Measurements from ENCODE around the gene SAMD3.
A peak's percentile ranks its signal among the peaks of the same experiment; 100 is the strongest.
"Not testable (repeated sequence)": the region's sequence is repeated elsewhere in the genome, so short reads cannot be mapped to it uniquely, and the experiment has no call there.

SAMD3 gene

DNA sequence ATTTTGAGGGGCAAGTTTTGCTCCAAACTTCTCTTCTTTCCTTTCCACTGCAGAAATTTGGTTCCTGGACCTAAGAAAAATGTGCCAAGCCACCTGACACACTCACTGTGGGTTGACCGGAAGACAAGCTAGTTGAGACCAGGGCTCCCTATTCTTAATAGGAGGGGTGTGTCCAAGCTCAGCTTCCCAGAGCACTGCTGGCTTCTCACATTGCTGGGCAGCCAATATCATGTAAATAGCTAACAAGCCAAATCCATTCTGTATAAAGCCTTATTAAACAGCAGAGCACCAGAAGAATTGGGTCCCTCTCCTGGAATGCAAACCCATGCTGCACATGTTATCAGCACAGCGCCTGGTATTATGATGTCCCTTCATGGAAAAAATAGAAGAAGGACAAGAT lies 17.0 kb upstream of the SAMD3 start:
- H3K4me1 Mint-ChIP-seq = no peaks in the 10 kb centered on the region
- DNase-seq = no peak
- no peak overlapping the region for H3K27ac Mint-ChIP-seq
- CTCF ChIA-PET = interaction anchor here (0.7 to 1.0 kb wide), 2 partner anchors 10 to 11 kb away, joined by 3 read pairs; no protein-coding TSS in a partner anchor
- H3K4me3 Mint-ChIP-seq = no peak overlapping the region
- peaks cover 17% of the 10 kb centered on the region for H3K27me3 Mint-ChIP-seq
- H3K9me3 Mint-ChIP-seq = no peaks in the 10 kb centered on the region
- no peaks in the 10 kb centered on the region for H3K36me3 Mint-ChIP-seq

DNA sequence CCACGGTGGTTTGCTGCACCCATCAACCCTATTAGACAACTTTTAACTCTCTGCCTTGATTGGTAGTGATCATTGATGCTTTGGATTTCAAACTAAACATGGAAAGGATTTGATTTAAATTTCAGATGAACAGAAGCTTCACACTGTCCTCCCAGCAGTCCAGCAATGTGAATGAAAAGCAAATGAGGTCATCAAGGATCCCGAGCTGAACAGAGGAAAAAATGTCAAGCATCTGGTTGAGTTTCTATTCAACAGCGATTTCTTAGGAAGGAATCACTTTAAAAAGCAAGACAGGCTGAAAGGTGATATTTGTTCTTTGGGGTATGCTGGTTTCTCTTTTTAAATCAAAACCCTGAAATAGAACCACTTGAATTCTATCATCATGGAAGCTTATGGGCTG lies 10.6 kb upstream of the SAMD3 start:
- peaks cover 9% of the 10 kb centered on the region for H3K9me3 Mint-ChIP-seq
- peaks cover 11% of the 10 kb centered on the region for H3K4me1 Mint-ChIP-seq
- CTCF ChIA-PET = interaction anchor here (1.4 kb wide), 1 partner anchor 9 kb away, joined by 3 read pairs; no protein-coding TSS in a partner anchor
- H3K27ac Mint-ChIP-seq = no peak overlapping the region
- peaks cover under 1% of the 10 kb centered on the region for H3K27me3 Mint-ChIP-seq
- no peak for DNase-seq
- no peak overlapping the region for H3K4me3 Mint-ChIP-seq
- H3K36me3 Mint-ChIP-seq = peaks cover 7% of the 10 kb centered on the region

DNA sequence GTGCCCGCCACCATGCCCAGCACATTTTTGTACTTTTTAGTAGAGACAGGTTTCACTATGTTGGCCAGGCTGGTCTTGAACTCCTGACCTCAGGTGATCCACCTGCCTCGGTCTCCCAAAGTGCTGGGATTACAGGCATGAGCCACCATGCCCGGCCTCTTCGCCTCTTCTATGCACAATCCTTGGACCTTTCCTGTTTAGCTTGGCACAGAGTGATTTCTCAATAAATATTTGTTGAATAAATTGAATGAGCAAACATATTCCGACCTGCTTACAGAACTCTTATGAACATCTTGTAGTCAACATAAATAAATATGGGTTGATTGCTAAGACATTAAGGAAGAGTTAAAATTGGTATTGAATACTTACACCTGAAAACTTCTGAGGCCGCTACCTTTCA lies 7.8 kb upstream of the SAMD3 start:
- H3K27ac Mint-ChIP-seq, H3K27me3 Mint-ChIP-seq: not testable (repeated sequence)

DNA sequence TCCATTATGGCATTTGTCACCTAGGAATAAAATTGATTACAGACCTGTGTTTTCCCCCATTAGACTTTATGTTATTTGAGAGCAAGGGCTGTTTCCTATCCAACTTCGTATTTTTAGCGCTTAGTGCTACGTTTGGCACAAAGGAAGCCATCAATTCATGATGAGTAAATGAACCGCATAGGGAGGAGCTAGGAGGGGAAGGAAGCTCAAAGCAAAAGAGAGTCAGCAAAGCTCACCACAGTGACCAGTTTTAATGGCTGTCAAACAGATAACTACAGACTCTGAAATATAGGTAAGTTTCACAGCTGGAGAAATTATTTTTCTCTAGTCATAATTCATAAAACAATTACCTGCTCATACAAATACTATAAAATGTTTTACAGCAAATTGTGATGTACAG lies 6.9 kb upstream of the SAMD3 start:
- no peak overlapping the region for H3K4me3 Mint-ChIP-seq
- peaks cover 24% of the 10 kb centered on the region for H3K36me3 Mint-ChIP-seq
- peaks cover 14% of the 10 kb centered on the region for H3K4me1 Mint-ChIP-seq
- CTCF ChIA-PET = no interaction called here
- no peak overlapping the region for H3K27ac Mint-ChIP-seq
- DNase-seq = no peak
- H3K27me3 Mint-ChIP-seq = no peaks in the 10 kb centered on the region
- peaks cover 24% of the 10 kb centered on the region for H3K9me3 Mint-ChIP-seq

More for the DNA sequence above, 7.8 kb upstream of the SAMD3 start:
- H3K4me3 Mint-ChIP-seq, DNase-seq: not testable (repeated sequence)
- H3K9me3 Mint-ChIP-seq = peaks cover 18% of the 10 kb centered on the region
- H3K36me3 Mint-ChIP-seq = peaks cover 18% of the 10 kb centered on the region
- CTCF ChIA-PET = interaction anchor here (0.6 kb wide), 1 partner anchor 634 kb away, joined by 3 read pairs; no protein-coding TSS in a partner anchor
- H3K4me1 Mint-ChIP-seq = peaks cover 11% of the 10 kb centered on the region

DNA sequence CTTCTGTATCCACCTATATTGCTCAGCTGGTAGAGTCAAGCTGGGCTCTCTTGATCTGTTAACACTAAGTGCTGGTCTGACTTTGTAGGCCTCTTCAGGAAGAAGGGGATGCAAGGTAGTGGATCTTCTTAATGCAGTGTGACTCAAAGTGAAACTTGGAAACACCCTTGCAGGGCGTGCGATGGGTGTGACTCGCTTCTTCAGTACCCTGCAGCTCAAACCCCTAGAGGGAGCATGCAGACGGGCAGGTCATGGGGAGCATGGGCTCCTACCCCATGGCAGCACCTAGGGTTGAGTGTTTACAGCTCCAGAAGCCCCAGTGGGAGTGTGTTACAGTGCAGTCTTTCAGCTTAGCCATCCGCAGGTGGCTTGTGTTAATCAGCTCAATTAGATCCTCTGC lies 757 bp upstream of the SAMD3 start:
- H3K9me3 Mint-ChIP-seq = peaks cover 29% of the 10 kb centered on the region
- H3K27ac Mint-ChIP-seq = peak overlapping the region; percentile 96
- H3K4me1 Mint-ChIP-seq = peaks cover 52% of the 10 kb centered on the region
- peak; percentile 86 for DNase-seq
- peaks cover 45% of the 10 kb centered on the region for H3K36me3 Mint-ChIP-seq
- CTCF ChIA-PET = interaction anchor here (0.6 to 1.7 kb wide), 8 partner anchors 12 to 176 kb away, joined by 3 to 10 read pairs (median 3); no protein-coding TSS in a partner anchor
- H3K4me3 Mint-ChIP-seq = peak overlapping the region; percentile 60
- no peaks in the 10 kb centered on the region for H3K27me3 Mint-ChIP-seq

DNA sequence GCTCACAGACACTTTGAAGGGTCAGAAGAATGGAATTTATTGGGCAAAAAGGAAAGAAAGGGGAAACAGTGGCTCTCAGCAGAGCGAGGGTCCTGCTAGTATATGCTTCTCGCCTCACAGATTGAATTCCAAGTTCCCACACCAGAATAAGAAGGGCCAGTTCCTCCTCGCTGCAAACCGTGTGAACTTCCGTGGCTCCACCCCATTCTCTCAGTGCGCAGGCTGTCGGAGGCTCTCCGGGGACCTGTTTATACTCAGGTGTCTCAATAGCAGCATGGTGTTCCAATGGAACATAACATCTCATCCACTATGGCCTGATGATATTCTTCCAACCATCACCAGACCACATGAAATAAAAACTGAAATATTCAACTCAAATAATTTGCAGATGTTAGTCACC lies 4.6 kb downstream of the SAMD3 start:
- Mint-ChIP-seq H3K9me3 (peaks cover 24% of the 10 kb centered on the region), H3K4me1 (peaks cover 80% of the 10 kb centered on the region), H3K4me3 (no peak overlapping the region), H3K27ac (no peak overlapping the region), H3K27me3 (no peaks in the 10 kb centered on the region), H3K36me3 (peaks cover 58% of the 10 kb centered on the region)
- DNase-seq = no peak
- CTCF ChIA-PET = no interaction called here

DNA sequence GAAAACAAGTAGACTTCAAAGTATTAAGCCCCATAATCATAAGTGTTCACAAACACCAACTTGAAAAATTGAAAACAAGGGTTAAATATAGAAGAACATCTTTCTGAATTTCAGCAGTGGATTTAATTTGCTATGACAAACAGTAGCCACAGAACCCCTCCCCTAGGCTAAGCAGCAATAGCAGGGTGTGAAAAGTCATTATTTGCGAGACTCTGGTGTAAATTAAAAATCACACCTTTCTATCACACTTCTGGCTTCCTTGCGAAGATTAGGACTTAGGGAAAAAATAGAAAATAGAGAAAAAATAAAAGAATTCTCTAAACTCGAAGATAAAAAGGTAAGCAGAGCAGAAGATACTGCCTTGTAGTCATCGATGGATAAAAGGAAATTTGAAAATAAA lies 6.1 kb downstream of the SAMD3 start:
- H3K4me3 Mint-ChIP-seq = no peak overlapping the region

DNA sequence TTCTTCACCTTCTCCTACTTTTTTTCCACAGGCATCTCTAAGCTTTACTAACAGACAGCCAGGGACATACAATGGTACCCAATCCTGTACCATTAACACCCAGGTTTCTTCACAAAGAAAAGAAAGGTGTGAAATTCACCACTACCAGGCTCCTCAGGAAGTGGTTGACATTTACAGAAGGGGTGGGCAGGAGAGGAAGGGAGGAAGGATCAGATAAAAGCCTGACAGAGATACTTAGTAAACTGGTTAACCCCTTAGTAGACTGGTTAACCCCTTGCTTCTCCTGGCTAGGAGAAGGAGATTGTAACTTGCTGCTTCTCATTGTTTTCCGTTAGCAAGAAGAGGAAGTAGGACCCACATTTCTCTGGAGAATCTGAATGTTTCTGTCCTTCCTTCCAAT lies 7.2 kb downstream of the SAMD3 start:
- CTCF ChIA-PET = no interaction called here
- peak; percentile 60 for DNase-seq
- Mint-ChIP-seq H3K27ac (peak overlapping the region; percentile 77), H3K27me3 (no peaks in the 10 kb centered on the region), H3K36me3 (peaks cover 71% of the 10 kb centered on the region), H3K4me1 (peaks cover 76% of the 10 kb centered on the region), H3K4me3 (peak overlapping the region; percentile 65), H3K9me3 (peaks cover 24% of the 10 kb centered on the region)

More for the DNA sequence above, 6.1 kb downstream of the SAMD3 start:
- H3K4me1 Mint-ChIP-seq = peaks cover 81% of the 10 kb centered on the region
- no peak overlapping the region for H3K27ac Mint-ChIP-seq
- H3K9me3 Mint-ChIP-seq = peaks cover 24% of the 10 kb centered on the region
- H3K36me3 Mint-ChIP-seq = peaks cover 66% of the 10 kb centered on the region
- CTCF ChIA-PET = no interaction called here
- no peak for DNase-seq
- no peaks in the 10 kb centered on the region for H3K27me3 Mint-ChIP-seq

DNA sequence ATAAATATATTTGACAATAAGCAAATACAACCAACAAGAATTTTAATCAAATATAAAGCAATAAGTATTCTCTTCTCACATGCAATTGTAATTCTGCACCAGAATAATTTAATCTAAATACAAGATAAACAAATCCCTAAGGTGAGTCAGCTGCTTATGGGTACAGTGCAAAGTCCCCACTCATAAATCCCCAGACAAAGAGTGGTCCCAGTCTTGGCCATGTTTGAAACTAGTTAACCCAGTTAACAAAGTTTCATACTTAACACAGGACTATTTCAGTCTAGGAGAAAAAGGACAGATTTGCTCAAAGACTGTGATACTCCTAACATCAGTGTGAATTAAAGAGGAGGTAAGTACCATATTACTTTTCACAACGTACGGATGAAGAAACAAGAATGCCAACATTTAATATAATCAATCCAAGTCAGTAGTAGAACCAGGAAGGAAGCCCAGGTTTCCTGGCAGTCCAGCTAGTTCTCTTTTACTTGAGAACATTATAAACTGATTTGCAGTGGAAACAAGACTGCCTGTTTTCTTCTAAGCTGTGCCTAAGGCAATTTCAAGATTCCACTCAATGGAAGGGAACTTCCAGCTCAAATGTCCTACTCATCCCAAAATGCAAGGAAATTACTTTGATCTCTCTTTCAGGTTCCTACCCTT lies 10.4 kb downstream of the SAMD3 start:
- Mint-ChIP-seq H3K27ac (no peak overlapping the region), H3K27me3 (no peaks in the 10 kb centered on the region), H3K4me1 (peaks cover 64% of the 10 kb centered on the region), H3K4me3 (peak overlapping the region; percentile 68), H3K36me3 (peaks cover 78% of the 10 kb centered on the region), H3K9me3 (peaks cover 12% of the 10 kb centered on the region)
- CTCF ChIA-PET = interaction anchor here (1.1 to 2.2 kb wide), 2 partner anchors 11 to 70 kb away, joined by 5 to 10 read pairs; partner anchors contain the start of gene SAMD3
- no peak for DNase-seq

DNA sequence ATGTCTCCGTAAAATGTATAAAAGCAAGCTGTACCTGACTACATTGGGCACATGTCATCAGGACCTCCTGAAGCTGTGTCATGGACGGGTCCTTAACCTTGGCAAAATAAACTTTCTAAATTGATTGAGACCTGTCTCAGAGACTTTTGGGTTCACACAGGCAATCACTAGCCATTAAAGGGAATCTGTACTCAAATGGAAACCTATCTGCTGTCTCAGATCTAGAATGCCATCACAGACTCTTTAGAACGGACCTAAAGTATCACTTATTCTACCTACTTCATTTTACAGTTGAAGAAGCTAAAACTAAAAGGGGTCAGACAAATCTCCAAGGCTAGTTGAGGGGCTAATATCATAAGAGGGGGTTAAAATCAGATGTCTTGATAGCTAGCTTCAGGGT lies 11.1 kb downstream of the SAMD3 start:
- Mint-ChIP-seq H3K4me3 (peak overlapping the region; percentile 55), H3K27ac (no peak overlapping the region), H3K27me3 (no peaks in the 10 kb centered on the region), H3K9me3 (peaks cover 12% of the 10 kb centered on the region), H3K4me1 (peaks cover 59% of the 10 kb centered on the region), H3K36me3 (peaks cover 83% of the 10 kb centered on the region)
- CTCF ChIA-PET = interaction anchor here (1.1 to 2.2 kb wide), 2 partner anchors 11 to 71 kb away, joined by 5 to 10 read pairs; partner anchors contain the start of gene SAMD3
- DNase-seq = no peak

DNA sequence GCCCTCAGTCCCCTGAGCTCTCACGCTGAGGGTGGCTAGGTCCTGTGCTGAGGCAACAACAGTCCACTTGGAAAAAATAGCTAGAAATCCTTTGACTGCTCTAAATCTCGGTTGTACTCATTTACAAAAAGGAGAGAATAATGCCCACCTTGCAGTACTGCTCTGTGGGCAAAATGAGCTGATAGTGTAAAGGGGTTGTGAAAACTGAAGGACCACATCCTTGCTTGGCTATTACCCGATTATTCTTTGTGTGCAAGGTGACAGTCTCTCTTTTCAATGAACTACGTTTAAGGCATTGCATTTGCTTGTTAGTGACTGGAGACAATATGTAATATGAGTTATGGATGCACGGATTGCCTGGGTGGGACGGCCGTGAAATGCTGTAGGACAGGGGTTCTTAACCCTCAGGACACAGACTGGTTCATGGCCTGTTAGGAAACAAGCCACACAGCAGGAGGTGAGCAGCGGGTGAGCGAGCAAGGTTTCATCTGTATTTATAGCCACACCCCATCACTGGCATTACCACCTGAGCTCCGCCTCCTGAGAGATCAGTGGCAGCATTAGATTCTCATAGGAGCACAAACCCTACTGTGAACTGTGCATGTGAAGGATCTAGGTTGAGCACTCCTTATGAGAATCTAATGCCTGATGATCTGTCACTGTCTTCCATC lies 14.6 kb downstream of the SAMD3 start:
- CTCF ChIA-PET = no interaction called here
- Mint-ChIP-seq H3K27ac (no peak overlapping the region), H3K4me1 (peaks cover 40% of the 10 kb centered on the region), H3K9me3 (peaks cover 5% of the 10 kb centered on the region), H3K27me3 (no peaks in the 10 kb centered on the region), H3K4me3 (no peak overlapping the region), H3K36me3 (peaks cover 82% of the 10 kb centered on the region)
- DNase-seq = no peak

DNA sequence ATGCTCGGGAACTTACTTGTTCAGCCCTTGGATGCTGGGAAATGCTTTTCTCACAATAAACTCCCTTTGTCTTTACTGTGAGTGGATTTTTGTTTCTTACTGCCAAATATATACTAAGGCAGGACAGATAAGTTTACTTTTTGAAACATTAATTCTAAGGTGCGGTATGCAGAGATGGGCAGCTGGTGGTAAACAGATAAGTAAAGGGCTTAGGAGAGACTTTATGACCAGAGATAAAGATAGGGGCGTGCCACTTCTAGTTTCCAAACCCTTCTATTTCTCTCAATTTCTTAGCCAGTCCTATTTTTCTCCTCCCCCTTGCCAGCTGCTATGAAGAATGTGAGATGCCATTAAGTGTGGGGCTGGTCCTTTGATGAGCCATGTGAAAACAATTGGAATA lies 16.3 kb downstream of the SAMD3 start:
- CTCF ChIA-PET = interaction anchor here (1.1 kb wide), 1 partner anchor 16 kb away, joined by 3 read pairs; the partner anchor contains the start of gene SAMD3
- Mint-ChIP-seq H3K4me1 (peaks cover 32% of the 10 kb centered on the region), H3K4me3 (no peak overlapping the region), H3K9me3 (peaks cover 5% of the 10 kb centered on the region), H3K27ac (no peak overlapping the region), H3K36me3 (peaks cover 82% of the 10 kb centered on the region), H3K27me3 (no peaks in the 10 kb centered on the region)
- DNase-seq = no peak

DNA sequence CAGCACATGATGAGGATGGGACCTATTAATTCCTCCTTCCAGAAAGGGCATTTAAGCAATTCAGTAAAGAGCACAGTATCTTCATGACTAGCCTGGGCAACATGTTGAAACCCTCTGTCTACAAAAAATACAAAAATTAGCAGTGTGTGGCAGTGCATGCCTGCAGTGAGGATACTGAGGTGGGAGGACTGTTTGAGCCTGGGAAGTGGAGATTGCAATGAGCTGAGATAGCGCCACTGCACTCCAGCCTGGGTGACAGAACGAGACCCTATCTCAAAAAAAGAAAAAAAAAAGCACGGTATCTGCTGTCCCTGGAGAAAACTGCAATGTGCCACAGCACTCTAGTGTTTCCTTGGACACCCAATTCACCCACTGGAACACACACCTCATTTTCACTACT lies 18.4 kb downstream of the SAMD3 start:
- Mint-ChIP-seq H3K27me3 (no peaks in the 10 kb centered on the region), H3K9me3 (peaks cover 6% of the 10 kb centered on the region), H3K27ac (no peak overlapping the region), H3K4me3 (no peak overlapping the region), H3K36me3 (peaks cover 81% of the 10 kb centered on the region), H3K4me1 (peaks cover 22% of the 10 kb centered on the region)
- CTCF ChIA-PET = interaction anchor here (2.4 kb wide), 1 partner anchor 19 kb away, joined by 8 read pairs; the partner anchor contains the start of gene SAMD3
- no peak for DNase-seq

DNA sequence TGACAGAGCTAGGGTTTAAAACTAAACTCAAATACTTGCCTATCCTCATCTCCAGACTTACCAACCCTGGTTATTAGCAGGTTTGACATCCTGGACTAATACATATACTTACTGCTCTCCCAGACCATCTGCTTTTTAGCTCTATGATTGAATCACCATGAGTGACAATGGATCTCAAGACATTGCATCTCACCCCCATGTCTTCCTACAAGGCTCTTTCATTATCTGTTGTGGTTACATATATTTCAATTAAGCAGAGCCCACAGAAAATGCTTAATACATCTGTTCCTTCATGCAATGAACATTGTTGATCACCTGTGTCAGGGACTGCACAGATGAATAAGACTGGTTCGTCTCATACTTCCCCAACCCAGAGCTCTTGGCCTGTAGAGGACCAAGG lies 19.4 kb downstream of the SAMD3 start:
- no peaks in the 10 kb centered on the region for H3K27me3 Mint-ChIP-seq
- no peak for DNase-seq
- H3K9me3 Mint-ChIP-seq = peaks cover 5% of the 10 kb centered on the region
- CTCF ChIA-PET = interaction anchor here (0.6 to 2.4 kb wide), 2 partner anchors 20 to 1382 kb away, joined by 3 to 8 read pairs; partner anchors contain the start of gene SAMD3
- H3K4me3 Mint-ChIP-seq = no peak overlapping the region
- H3K4me1 Mint-ChIP-seq = peaks cover 19% of the 10 kb centered on the region
- H3K27ac Mint-ChIP-seq = no peak overlapping the region
- peaks cover 80% of the 10 kb centered on the region for H3K36me3 Mint-ChIP-seq

Measured in activated naive CD4-positive, alpha-beta T cell treated with anti-CD3 and anti-CD28 coated beads, Interleukin-2, amount 10 ng/mL, durations not matched to agents 7 days and 5 days (primary cell).